Measurements from ENCODE around the gene B3GNT9.
A peak's percentile ranks its signal among the peaks of the same experiment; 100 is the strongest.

B3GNT9 gene

DNA sequence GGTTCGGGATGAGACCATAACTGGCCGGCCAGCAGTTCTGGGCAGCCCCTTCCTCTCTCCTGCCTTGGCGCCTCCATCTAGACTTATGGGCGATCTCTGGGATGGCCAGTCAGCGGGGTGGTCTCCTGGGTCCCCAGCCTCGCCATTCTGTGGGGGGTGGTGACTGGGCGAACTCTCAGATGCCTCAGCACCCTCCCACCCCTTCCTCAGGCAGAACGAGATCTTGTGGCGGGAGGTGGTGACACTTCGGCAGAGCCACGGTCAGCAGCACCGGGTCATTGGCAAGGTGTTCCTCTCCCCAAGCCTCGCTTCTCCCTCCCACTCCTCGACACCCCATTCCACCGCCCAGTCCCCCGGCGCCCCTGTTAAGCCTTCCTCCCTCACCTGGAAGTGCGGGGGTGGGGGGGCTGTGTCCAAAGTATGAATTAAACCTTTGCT is 15.3 kb upstream of the B3GNT9 start:
- no peak for DNase-seq

DNA sequence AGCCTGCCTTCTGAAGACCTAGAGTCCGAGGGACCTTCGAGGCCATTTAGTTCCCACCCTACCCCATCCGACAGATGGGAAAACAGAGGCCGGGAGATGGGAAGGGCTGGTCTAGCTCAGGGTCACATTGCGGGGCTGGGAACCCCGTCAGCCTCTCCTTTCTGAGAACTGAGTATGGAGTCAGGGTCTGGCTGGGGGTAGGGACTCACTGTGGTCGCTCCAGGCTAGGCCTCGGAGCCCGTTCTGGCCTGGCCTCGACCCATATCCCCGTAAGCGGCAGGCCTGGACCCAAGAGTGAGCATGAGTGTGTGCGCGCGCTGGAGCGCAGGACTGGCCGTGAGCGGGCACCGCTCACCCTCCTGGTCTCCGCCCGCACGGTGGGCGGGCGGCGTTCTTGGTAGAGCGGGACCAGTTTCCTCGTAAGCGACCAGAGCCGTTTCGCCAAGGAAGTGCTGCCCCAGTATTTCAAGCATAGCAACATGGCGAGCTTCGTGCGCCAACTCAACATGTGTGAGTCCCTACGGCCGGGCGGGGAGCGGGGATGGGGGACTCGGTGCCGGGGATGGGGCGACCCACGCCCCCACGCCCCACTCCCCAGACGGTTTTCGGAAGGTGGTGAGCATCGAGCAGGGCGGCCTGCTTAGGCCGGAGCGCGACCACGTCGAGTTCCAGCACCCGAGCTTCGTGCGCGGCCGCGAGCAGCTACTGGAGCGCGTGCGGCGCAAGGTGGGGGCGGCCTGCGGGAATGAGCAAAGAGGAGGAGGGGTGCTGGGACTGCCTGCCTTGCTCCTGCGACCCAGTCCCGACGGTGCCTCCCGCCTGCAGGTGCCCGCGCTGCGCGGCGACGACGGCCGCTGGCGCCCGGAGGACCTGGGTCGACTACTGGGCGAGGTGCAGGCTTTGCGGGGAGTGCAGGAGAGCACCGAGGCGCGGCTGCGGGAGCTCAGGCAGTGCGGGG is 14.6 kb upstream of the B3GNT9 start:
- no peak for DNase-seq

DNA sequence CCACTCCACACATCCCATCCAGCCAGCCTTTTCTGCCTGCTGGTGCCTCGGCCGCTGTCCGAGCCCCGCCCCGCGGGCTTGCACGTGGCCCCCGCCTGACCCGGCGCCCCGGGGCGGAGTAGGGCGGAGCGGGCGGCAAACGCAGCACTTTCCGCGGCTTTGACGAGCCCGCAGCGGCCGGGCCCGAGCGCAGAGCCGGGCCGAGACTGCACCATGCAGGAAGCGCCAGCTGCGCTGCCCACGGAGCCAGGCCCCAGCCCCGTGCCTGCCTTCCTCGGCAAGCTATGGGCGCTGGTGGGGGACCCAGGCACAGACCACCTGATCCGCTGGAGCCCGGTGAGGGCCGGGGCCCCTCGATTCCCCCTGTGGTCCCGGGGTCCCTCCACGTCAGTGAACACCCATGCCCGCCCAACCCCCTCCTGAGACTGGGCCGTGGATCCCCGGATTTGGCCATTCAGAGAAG is 13.8 kb upstream of the B3GNT9 start, which contains the start of gene HSF4:
Gene HSF4, plus strand, starts transcription at position 147 of the 463 bp plus-strand sequence. Its CDS starts 67 bp downstream, at position 214.
- DNase-seq = no peak

DNA sequence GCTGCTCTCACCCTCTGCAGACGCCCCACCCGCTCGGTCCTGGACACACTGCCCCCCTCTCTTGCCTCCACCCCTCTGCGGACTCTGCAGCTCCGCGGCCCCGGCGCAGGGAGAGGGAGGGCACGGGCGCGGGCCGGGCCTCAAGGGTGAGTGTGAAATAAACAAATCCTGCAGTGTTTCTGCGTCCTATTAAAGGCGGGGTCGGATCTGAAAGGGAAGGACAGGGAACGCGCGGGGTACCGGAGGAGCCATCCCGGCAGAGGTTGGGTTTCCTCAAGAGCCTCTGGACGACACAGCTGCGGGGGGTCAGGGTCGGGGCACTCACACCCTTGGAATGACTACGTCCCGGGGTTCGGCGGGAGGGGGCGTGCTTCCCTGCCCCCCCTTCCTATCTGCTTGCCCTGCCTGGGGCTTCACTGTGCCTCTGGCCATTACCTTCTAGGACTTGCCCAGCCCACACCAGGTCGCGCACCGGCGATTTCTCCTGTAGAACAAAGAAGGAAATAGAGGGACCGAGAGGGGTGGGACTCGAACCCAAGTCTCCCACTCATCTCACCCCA is 13.3 kb upstream of the B3GNT9 start:
- DNase-seq = no peak

- DNase-seq = no peak
Measured at GRCh38 chr16:67163164-67163998, 12.6 kb upstream of the B3GNT9 start.

- DNase-seq = no peak
Measured at GRCh38 chr16:67162506-67163163, 11.8 kb upstream of the B3GNT9 start.

DNA sequence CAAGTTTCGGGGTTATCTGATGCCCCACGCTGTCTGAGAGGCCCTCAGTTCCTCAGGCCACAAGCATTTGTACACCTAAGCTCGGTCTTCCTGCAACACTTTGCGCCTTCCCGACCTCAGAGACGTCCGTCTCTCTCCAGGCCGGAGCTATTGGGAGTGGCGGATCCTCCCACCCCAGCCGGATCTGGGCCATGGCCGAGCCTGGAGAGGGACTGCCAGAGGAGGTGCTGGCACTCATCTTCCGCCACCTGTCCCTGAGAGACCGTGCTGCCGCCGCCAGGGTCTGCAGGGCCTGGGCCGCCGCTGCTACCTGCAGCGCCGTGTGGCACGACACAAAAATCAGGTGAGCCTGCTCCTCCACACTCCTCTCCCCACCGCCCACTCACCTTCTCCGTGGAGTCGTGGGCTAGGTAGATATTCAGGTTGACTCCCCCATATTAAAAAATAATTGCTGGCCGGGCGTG is 10.8 kb upstream of the B3GNT9 start:
- no peak for DNase-seq

- no peak for DNase-seq
Measured at GRCh38 chr16:67158637-67159600, 8.1 kb upstream of the B3GNT9 start.

DNA sequence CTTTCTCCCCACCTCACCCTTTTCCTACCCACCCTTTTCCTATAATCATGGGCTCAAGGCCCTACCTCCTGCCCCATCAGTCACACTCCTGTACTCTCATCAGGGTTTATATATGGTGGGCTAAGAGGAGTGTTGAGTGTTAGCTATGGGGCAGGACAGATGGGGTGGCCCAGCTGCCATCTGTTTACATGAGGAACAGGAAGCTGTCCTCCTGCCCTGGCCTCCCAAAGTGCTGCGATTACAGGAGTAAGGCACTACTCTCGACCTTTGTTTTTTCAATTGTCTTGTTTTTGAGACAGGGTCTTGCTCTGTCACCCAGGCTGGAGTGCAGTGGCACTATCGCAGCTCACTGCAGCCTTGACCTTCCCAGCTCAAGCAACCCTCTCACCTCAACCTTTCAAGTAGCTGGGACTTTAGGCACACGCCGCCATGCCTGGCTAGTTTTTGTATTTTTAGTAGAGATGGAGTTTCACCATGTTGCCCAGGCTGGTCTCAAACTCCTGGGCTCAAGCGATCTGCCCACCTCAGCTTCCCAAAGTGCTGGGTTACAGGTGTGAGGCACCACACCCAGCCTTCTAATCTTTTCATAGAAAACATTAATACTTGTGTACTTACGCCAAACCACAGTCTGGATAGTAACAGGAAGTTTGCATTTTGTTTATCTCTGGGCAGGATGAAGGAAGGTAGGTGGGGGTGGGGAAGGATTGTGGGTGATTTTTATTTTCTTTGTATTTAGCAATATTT is 7.3 kb upstream of the B3GNT9 start:
- no peak for DNase-seq

GRCh38 chr16:67157106-67157748 is 6.4 kb upstream of the B3GNT9 start:
- DNase-seq = no peak

DNA sequence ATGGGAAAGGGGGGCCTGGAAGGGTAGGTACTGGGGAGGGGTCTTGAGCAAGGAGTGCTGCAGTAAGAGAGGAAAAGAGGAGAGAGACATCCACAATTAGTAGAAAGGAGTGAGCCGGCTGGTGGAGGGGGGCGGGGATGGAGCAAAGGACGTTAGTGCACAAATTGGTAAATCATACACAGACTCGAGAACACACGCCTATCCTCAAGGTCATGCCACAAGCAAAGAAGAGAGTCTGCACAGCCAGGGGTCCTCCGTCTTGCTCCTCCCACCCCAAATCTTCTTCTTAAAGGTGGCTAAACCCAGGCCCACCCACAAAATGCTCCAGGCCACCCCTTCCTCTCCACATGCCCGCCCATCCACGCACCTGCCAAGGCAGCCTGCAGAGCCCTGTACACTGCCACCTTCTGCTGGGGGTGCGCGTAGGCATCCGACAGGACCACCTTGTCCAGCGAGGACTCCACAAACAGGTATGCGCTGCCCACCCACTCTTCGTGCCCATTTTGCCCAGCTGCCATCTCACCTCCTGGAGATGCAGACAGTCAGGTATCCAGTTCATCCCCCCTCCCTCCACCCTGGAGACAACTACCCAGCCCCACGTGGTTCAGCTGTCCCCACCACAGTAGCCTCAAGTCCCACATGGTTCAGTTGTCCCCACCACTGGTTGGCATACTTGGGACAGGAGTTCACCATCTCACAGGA is 5.5 kb upstream of the B3GNT9 start:
- DNase-seq = no peak

- DNase-seq = peak; percentile 35 to 52
Measured at GRCh38 chr16:67155295-67156142, 4.7 kb upstream of the B3GNT9 start.

DNA sequence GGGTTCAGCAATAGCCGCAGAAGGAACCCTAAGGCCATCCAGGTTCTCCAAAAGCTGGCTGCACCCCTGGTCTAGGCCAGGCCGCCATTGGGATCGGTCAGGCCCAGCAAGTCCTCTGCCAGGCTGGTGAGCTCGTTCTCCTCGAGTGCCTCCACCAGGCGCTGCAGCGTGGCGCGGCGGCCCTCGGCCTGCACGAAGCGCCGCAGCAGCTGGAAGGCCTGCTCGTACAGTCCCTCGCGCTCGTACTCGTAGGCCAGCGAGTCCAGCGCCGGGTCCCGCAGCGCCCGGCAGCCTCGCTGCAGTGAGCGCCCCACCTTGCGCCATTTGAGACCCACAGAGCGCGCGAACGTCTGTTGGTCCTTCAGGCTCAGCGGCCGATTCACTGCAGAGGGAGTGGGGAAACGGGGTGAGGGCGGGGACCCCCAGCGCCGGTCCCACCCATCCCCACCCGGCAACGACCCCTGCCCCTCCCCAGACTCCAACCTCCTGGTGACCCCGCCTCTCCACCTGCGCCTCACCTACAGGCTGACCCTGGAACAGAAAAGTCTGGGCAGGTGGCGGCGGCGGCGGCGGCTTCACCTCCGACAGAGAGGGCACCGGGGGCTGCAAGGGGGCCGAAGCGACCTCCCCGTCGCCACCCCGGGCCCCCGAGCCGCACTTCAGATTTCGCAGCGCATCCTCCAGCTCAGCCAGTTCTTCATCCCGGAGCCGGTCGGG is 3.9 kb upstream of the B3GNT9 start:
- DNase-seq = no peak

GRCh38 chr16:67151431-67152097 is 766 bp upstream of the B3GNT9 start:
- DNase-seq = no peak

- no peak for DNase-seq
Measured at GRCh38 chr16:67150047-67150832, 558 bp downstream of the B3GNT9 start.

Data from Kasumi-1 (cell line).